IMR-90 (cell line): ENCODE results near the gene POLR2E. TPM values are rescaled to one million over a fixed set of nuclear protein-coding genes. Genes with fewer than 3 reads are reported as not detected.

Source experiments
- ATAC-seq: fragments of 200-7000 bp; cut with Tn5 transposase; 2 replicates; pipeline ENCODE4 v1.9.1; 2020; ENCODE audit warnings: low read depth, mild to moderate bottlenecking, moderate library complexity
- BruUV-seq: library from RNA; stranded (reverse); fragments of 400-500 nt; replicated peaks from 2 replicates; lab custom pipeline; 2021; lab: Mats Ljungman, UMichigan
- CTCF ChIA-PET: fragments of 300-600 bp; formaldehyde crosslinking; extraction: SDS; loops from one replicate; lab custom pipeline; 2021; ENCODE audit warnings: antibody characterized with exemption; lab: Yijun Ruan, JAX
- POLR2A ChIA-PET: fragments of 300-600 bp; sonication (Branson Sonifier 250); formaldehyde crosslinking; loops from one replicate; lab custom pipeline; 2022; ENCODE audit warnings: antibody characterized with exemption; ENCODE audit not compliant: unreplicated experiment; lab: Charles Lee
- DNase-seq: peaks from one replicate; pipeline ENCODE4 v3.0.0; 2013
- H2AFZ ChIP-seq: replicated peaks from 2 replicates; pipeline ENCODE3; 2013; ENCODE audit warnings: low read length, mild to moderate bottlenecking; ENCODE audit not compliant: poor library complexity
- H2AK5ac ChIP-seq: 2 replicates; pipeline ENCODE4 v1.6.1; 2013; ENCODE audit warnings: low read depth, low read length, inconsistent platforms
- H2AK9ac ChIP-seq: replicated peaks from 2 replicates; pipeline ENCODE3; 2013; ENCODE audit warnings: mild to moderate bottlenecking, low read depth, low read length, moderate library complexity; ENCODE audit not compliant: poor library complexity
- H2BK120ac ChIP-seq: 2 replicates; pipeline ENCODE4 v1.6.1; 2013; ENCODE audit warnings: low read depth, low read length, inconsistent platforms
- H2BK15ac ChIP-seq: 3 replicates; pipeline ENCODE4 v1.6.1; 2013; ENCODE audit warnings: low read depth, low read length, inconsistent platforms
- H2BK20ac ChIP-seq: 2 replicates; pipeline ENCODE4 v1.6.1; 2013; ENCODE audit warnings: low read depth, mild to moderate bottlenecking, inconsistent platforms, low read length, moderate library complexity
- H2BK5ac ChIP-seq: 2 replicates; pipeline ENCODE4 v1.6.1; 2013; ENCODE audit warnings: mild to moderate bottlenecking, low read depth, low read length, inconsistent platforms; ENCODE audit not compliant: poor library complexity, severe bottlenecking
- H3K14ac ChIP-seq: replicated peaks from 2 replicates; pipeline ENCODE4 v1.6.1; 2013; ENCODE audit warnings: low read depth, low read length, inconsistent platforms
- H3K18ac ChIP-seq: 2 replicates; pipeline ENCODE4 v1.6.1; 2013; ENCODE audit warnings: low read depth, low read length, control low read depth
- H3K23ac ChIP-seq: 2 replicates; pipeline ENCODE4 v1.6.1; 2013; ENCODE audit warnings: low read depth, low read length, inconsistent platforms
- H3K27ac ChIP-seq: 2 replicates; pipeline ENCODE4 v1.5.1; 2013; ENCODE audit warnings: mild to moderate bottlenecking, control low read depth, low read length; ENCODE audit not compliant: insufficient read depth
- H3K27me3 ChIP-seq: 2 replicates; pipeline ENCODE4 v1.6.1; 2013; ENCODE audit warnings: low read length; ENCODE audit not compliant: control insufficient read depth, insufficient read depth
- H3K36me3 ChIP-seq: 2 replicates; pipeline ENCODE4 v1.6.1; 2013; ENCODE audit warnings: low read length, mixed read lengths; ENCODE audit not compliant: control insufficient read depth, insufficient read depth
- H3K4ac ChIP-seq: 2 replicates; pipeline ENCODE4 v1.6.1; 2013; ENCODE audit warnings: low read depth, low read length, inconsistent platforms
- H3K4me1 ChIP-seq: 2 replicates; pipeline ENCODE4 v1.6.1; 2013; ENCODE audit warnings: low read length, mixed read lengths; ENCODE audit not compliant: control insufficient read depth, insufficient read depth
- H3K4me2 ChIP-seq: 2 replicates; pipeline ENCODE4 v1.6.1; 2013; ENCODE audit warnings: low read depth, mild to moderate bottlenecking, control low read depth, low read length, moderate library complexity
- H3K4me3 ChIP-seq: 2 replicates; pipeline ENCODE4 v1.5.1; 2013; ENCODE audit warnings: low read depth, mild to moderate bottlenecking, control low read depth, low read length, moderate library complexity; ENCODE audit not compliant: insufficient read depth
- H3K56ac ChIP-seq: 2 replicates; pipeline ENCODE4 v1.6.1; 2013; ENCODE audit warnings: low read length, inconsistent platforms; ENCODE audit not compliant: insufficient read depth; ENCODE audit errors: extremely low read depth
- H3K79me1 ChIP-seq, 2 experiments: 2 replicates each; pipeline ENCODE4 v1.6.1; 2013; ENCODE audit warnings: low read length in 2 of 2, inconsistent platforms in 1 of 2, low read depth in 1 of 2
- H3K9ac ChIP-seq: 2 replicates; pipeline ENCODE4 v1.6.1; 2013; ENCODE audit warnings: low read depth, low read length, control low read depth
- H3K9me1 ChIP-seq: 2 replicates; pipeline ENCODE4 v1.6.1; 2013; ENCODE audit warnings: low read length, inconsistent platforms; ENCODE audit not compliant: insufficient read depth
- H3K9me3 ChIP-seq: 2 replicates; pipeline ENCODE4 v1.6.1; 2013; ENCODE audit warnings: low read length; ENCODE audit not compliant: control insufficient read depth, insufficient read depth
- H4K20me1 ChIP-seq: 2 replicates; pipeline ENCODE4 v1.6.1; 2013; ENCODE audit warnings: low read length, inconsistent platforms; ENCODE audit not compliant: insufficient read depth
- H4K5ac ChIP-seq: 2 replicates; pipeline ENCODE4 v1.6.1; 2013; ENCODE audit warnings: mild to moderate bottlenecking, low read depth, low read length, control low read depth
- H4K8ac ChIP-seq, 2 experiments: 2 replicates each; pipeline ENCODE4 v1.6.1; 2013; ENCODE audit warnings: low read depth in 2 of 2, low read length in 2 of 2, control low read depth in 1 of 2, inconsistent platforms in 1 of 2
- H4K91ac ChIP-seq: 2 replicates; pipeline ENCODE4 v1.6.1; 2013; ENCODE audit warnings: low read depth, low read length, inconsistent platforms; ENCODE audit not compliant: insufficient read depth
- BHLHE40 ChIP-seq: fragments of 150-350 bp; IDR thresholded peaks from 2 replicates; pipeline ENCODE4 v1.6.1; 2016; ENCODE audit warnings: mild to moderate bottlenecking, low read depth, low read length
- CEBPB ChIP-seq: IDR thresholded peaks from 2 replicates; pipeline ENCODE4 v1.6.1; 2012; ENCODE audit warnings: low read depth, low read length, improper control_type of control experiment
- FOS ChIP-seq: fragments of 150-350 bp; IDR thresholded peaks from 2 replicates; pipeline ENCODE4 v1.6.1; 2016; ENCODE audit warnings: low read depth, low read length
- MAZ ChIP-seq: IDR thresholded peaks from 2 replicates; pipeline ENCODE4 v1.6.1; 2012; ENCODE audit warnings: low read depth, mild to moderate bottlenecking, low read length, improper control_type of control experiment, moderate library complexity, borderline replicate concordance
- NFE2L2 ChIP-seq: fragments of 150-350 bp; IDR thresholded peaks from 2 replicates; pipeline ENCODE4 v1.6.1; 2016; ENCODE audit warnings: low read depth, mild to moderate bottlenecking, low read length
- POLR2A ChIP-seq: IDR thresholded peaks from 2 replicates; pipeline ENCODE4 v1.6.1; 2012; ENCODE audit warnings: mild to moderate bottlenecking, low read depth, low read length
- RAD21 ChIP-seq: IDR thresholded peaks from 2 replicates; pipeline ENCODE4 v1.6.1; 2012; ENCODE audit warnings: low read length, improper control_type of control experiment
- RFX5 ChIP-seq: IDR thresholded peaks from 2 replicates; pipeline ENCODE4 v1.8.0; 2012; ENCODE audit warnings: low read depth, mild to moderate bottlenecking, low read length, moderate library complexity
- SMC3 ChIP-seq: fragments of 150-350 bp; IDR thresholded peaks from 2 replicates; pipeline ENCODE4 v1.6.1; 2016; ENCODE audit warnings: low read depth, mild to moderate bottlenecking, antibody characterized with exemption, low read length, moderate library complexity
- WGBS, 2 experiments: methylation state at CpG; one replicate each; pipeline versions ENCODE4 v1.1.5 to v1.1.7; 2013; ENCODE audit warnings: missing lambda C conversion rate in 2 of 2; ENCODE audit not compliant: insufficient read length in 1 of 2; ENCODE audit errors: extremely low coverage in 2 of 2; 5-methylcytosine and 5-hydroxymethylcytosine counted together
- dilution Hi-C: fragments of 300-500 bp; cut with HindIII; formaldehyde crosslinking; loops from one replicate; pipeline ENCODE4 v1.14.3; 2018; ENCODE audit warnings: low sequenced_read_pairs; ENCODE audit not compliant: unreplicated experiment
- in situ Hi-C: fragments of 300-500 bp; cut with MboI; formaldehyde crosslinking; loops from 3 replicates; pipeline ENCODE4 v1.14.3; 2019; ENCODE audit warnings: low sequenced_read_pairs, inconsistent platforms, mixed read lengths
- intact Hi-C: fragments of 100-400 bp; cut with micrococcal nuclease; formaldehyde crosslinking; loops from 2 replicates; pipeline ENCODE4 v1.10.0; 2022
- polyA plus RNA-seq, 3 experiments: library from polyadenylated mRNA; depleted of rRNA; stranded (reverse); fragments of >200 nt; gene quantifications; 2 replicates each; pipeline ENCODE4 v1.2.3, GENCODE V29; 2012; ENCODE audit warnings: low replicate concordance in 1 of 3
- total RNA-seq: library from RNA; depleted of rRNA; stranded (reverse); fragments of >200 nt; gene quantifications from 2 replicates; pipeline ENCODE4 v1.2.3, GENCODE V29; 2012
- TF ChIP-seq, protein P1 (sequence below): fragments of 150-350 bp; IDR thresholded peaks from 2 replicates; pipeline ENCODE4 v1.6.1; 2016; ENCODE audit warnings: low read depth, mild to moderate bottlenecking, low read length, moderate library complexity, borderline replicate concordance
- TF ChIP-seq, protein P2 (sequence below): conservative IDR thresholded peaks from 2 replicates; pipeline ENCODE4 v1.5.1; 2012; ENCODE audit warnings: mild to moderate bottlenecking, low read depth, low read length, improper control_type of control experiment
- TF ChIP-seq, protein P3 (sequence below): fragments of 150-350 bp; IDR thresholded peaks from 2 replicates; pipeline ENCODE4 v1.6.1; 2017; ENCODE audit warnings: mild to moderate bottlenecking, antibody characterized with exemption, low read length, low read depth

Gene POLR2E
- total and polyA plus RNA-seq, 2 of the 4 experiments (the other 2 are of a cell fraction) = 294 to 391 TPM

DNA sequence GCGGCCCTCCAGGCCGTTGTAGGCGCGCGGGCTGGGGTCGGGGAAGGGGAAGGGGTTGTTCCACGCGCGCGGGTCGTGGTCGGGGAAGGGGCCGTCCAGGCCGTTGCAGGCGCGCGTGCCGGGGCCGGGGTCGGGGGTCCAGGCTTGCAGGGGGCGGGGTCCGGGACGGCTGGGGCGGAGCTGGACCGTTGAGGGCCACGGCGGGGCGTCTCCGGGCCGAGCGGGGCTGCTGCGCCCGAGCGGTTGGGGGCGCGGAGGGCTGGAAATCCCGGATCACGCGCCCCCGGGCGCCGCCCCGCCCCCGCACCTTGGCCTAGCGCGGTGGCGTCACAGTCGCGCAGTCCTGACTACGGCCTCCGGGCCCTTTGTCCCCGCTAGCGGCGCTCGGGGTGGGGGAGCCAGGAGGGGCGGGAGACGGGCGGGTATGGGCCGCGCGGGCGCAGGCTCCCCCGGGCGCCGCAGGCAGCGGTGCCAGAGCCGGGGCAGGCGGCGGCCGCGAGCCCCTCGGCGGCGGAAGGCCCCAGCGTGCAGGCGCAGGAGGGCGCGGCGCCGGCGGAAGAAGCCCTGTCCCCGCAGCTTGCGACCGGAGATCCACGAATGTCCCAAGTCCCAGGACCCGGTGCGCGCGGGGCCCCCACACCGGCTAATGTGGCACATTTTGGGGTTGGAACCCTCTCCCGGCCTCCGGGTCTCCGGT is 9.3 kb upstream of the POLR2E start:
- peak overlapping the region; percentile 91; the same call in 1 of the 2 replicates for H2AK5ac ChIP-seq
- no peak overlapping the region for H4K5ac ChIP-seq
- H3K27ac ChIP-seq = peak overlapping the region; percentile 84
- no peaks in the 10 kb centered on the region for H3K27me3 ChIP-seq
- intact Hi-C loops (loop anchor here (5.0 kb wide), 1 partner anchor 77 kb away; the partner anchor contains the start of gene CNN2), dilution Hi-C loops (no loop called here), in situ Hi-C loops (loop anchor here (5.0 kb wide), 1 partner anchor 98 kb away; no protein-coding TSS in a partner anchor)
- H3K23ac ChIP-seq = peak overlapping the region; percentile 95; the same call in 1 of the 2 replicates
- H2BK15ac ChIP-seq = no peak overlapping the region
- H3K4ac ChIP-seq = peak overlapping the region; percentile 94
- H2BK20ac ChIP-seq = no peak overlapping the region
- POLR2A ChIA-PET = interaction anchor here (0.6 to 0.7 kb wide), 2 partner anchors 96 to 164 kb away, joined by 3 to 4 read pairs; partner anchors contain the start of gene CIRBP
- 0% methylated on average over 39 of the region's 93 CpGs; no CpG with 5 or more reads in 1 of the 2 experiments for WGBS, 2 experiments
- H2BK120ac ChIP-seq = peak overlapping the region; percentile 70; the same call in 1 of the 2 replicates
- H2AFZ ChIP-seq = peak overlapping the region; percentile 70
- H3K79me1 ChIP-seq = peaks cover 0 to 25% of the 10 kb centered on the region in 2 experiments; a peak in 2 of 4 replicates
- peaks cover 10% of the 10 kb centered on the region for H3K4me1 ChIP-seq
- peak overlapping the region; percentile 85 for H3K4me3 ChIP-seq
- peak overlapping the region; percentile 89 for H3K4me2 ChIP-seq
- peak overlapping the region; percentile 62; the same call in 1 of the 2 replicates for H3K56ac ChIP-seq
- H3K36me3 ChIP-seq = peaks cover 38% of the 10 kb centered on the region; the same call in 1 of the 2 replicates
- H2BK5ac ChIP-seq = peak overlapping the region; percentile 93
- TF ChIP-seq FOS (no peak), RFX5 (no peak), NFE2L2 (no peak), POLR2A (peak; percentile 40; the same call in 1 of the 2 replicates), RAD21 (no peak), CEBPB (no peak), MAZ (peak; percentile 63; the same call in 1 of the 2 replicates), SMC3 (no peak), BHLHE40 (peak; percentile 34; the same call in 1 of the 2 replicates)
- TF ChIP-seq, protein P1, sequence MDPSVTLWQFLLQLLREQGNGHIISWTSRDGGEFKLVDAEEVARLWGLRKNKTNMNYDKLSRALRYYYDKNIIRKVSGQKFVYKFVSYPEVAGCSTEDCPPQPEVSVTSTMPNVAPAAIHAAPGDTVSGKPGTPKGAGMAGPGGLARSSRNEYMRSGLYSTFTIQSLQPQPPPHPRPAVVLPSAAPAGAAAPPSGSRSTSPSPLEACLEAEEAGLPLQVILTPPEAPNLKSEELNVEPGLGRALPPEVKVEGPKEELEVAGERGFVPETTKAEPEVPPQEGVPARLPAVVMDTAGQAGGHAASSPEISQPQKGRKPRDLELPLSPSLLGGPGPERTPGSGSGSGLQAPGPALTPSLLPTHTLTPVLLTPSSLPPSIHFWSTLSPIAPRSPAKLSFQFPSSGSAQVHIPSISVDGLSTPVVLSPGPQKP = no peak
- TF ChIP-seq, protein P2, sequence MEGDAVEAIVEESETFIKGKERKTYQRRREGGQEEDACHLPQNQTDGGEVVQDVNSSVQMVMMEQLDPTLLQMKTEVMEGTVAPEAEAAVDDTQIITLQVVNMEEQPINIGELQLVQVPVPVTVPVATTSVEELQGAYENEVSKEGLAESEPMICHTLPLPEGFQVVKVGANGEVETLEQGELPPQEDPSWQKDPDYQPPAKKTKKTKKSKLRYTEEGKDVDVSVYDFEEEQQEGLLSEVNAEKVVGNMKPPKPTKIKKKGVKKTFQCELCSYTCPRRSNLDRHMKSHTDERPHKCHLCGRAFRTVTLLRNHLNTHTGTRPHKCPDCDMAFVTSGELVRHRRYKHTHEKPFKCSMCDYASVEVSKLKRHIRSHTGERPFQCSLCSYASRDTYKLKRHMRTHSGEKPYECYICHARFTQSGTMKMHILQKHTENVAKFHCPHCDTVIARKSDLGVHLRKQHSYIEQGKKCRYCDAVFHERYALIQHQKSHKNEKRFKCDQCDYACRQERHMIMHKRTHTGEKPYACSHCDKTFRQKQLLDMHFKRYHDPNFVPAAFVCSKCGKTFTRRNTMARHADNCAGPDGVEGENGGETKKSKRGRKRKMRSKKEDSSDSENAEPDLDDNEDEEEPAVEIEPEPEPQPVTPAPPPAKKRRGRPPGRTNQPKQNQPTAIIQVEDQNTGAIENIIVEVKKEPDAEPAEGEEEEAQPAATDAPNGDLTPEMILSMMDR = 0 out of 2 replicates have a peak, but pooled peaks have one; percentile 5
- TF ChIP-seq, protein P3, sequence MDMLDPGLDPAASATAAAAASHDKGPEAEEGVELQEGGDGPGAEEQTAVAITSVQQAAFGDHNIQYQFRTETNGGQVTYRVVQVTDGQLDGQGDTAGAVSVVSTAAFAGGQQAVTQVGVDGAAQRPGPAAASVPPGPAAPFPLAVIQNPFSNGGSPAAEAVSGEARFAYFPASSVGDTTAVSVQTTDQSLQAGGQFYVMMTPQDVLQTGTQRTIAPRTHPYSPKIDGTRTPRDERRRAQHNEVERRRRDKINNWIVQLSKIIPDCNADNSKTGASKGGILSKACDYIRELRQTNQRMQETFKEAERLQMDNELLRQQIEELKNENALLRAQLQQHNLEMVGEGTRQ = peak; percentile 37
- BruUV-seq = no TSS peak
- H3K18ac ChIP-seq = no peak overlapping the region; the same call in 1 of the 2 replicates
- H3K9me1 ChIP-seq = 0 out of 2 replicates have a peak, but pooled peaks cover 2% of the 10 kb centered on the region
- CTCF ChIA-PET = interaction anchor here (1.5 kb wide), 1 partner anchor 9 kb away, joined by 6 read pairs; no protein-coding TSS in a partner anchor
- H3K9me3 ChIP-seq = peaks cover 3% of the 10 kb centered on the region
- peak overlapping the region; percentile 95 for H3K14ac ChIP-seq
- H3K9ac ChIP-seq = peak overlapping the region; percentile 96
- peak overlapping the region in 1 of 2 experiments; percentile 32; a peak in 1 of 4 replicates for H4K8ac ChIP-seq
- H4K20me1 ChIP-seq = peaks cover 49% of the 10 kb centered on the region
- DNase-seq (peak; percentile 69), ATAC-seq (peak; percentile 45)
- peak overlapping the region; percentile 35 for H4K91ac ChIP-seq
- H2AK9ac ChIP-seq = peak overlapping the region; percentile 98
